HepG2 (cell line): ENCODE measurements around the gene KIFC1. TPM values are rescaled to one million over a fixed set of nuclear protein-coding genes. Genes with fewer than 3 reads are reported as not detected.

ENCODE experiments used
- ATAC-seq: fragments of 200-7000 bp; cut with Tn5 transposase; 3 replicates; pipeline ENCODE4 v1.9.1; 2020; ENCODE audit warnings: mild to moderate bottlenecking, moderate library complexity
- BruUV-seq: library from RNA; stranded (reverse); fragments of 400-500 nt; replicated peaks from 2 replicates; lab custom pipeline; 2021; lab: Mats Ljungman, UMichigan
- CTCF ChIA-PET: fragments of 300-600 bp; formaldehyde crosslinking; extraction: SDS; loops from one replicate; lab custom pipeline; 2021; ENCODE audit warnings: low total read pairs, inconsistent platforms, low intra/inter-chr PET ratio; lab: Yijun Ruan, JAX
- POLR2A ChIA-PET: fragments of 350-600 bp; sonication (Branson Sonifier 250); formaldehyde crosslinking; loops from one replicate; lab custom pipeline; 2020; ENCODE audit warnings: antibody characterized with exemption, inconsistent platforms; lab: Yijun Ruan, JAX
- DNase-seq: peaks from one replicate; pipeline ENCODE4 v3.0.0-alpha.2; 2015; ENCODE audit warnings: low spot score
- FAIRE-seq: peaks from 3 replicates; lab custom pipeline; 2011; peaks lifted over from hg19 to GRCh38; lab: Jason Lieb, UNC
- H2AFZ ChIP-seq: one replicate; pipeline ENCODE4 v1.6.1; 2011; ENCODE audit warnings: low read length, inconsistent platforms
- H3K27ac ChIP-seq: fragments of 300-600 bp; 3 replicates; pipeline ENCODE4 v1.8.0; 2011; ENCODE audit warnings: mixed run types, mild to moderate bottlenecking, mixed read lengths, low read length, inconsistent platforms; ENCODE audit not compliant: insufficient read depth; ENCODE audit errors: extremely low read length
- H3K27me3 ChIP-seq, 2 experiments: fragments of 200-600 bp in 1 of 2; 2 replicates in 1 of 2; 3 replicates in 1 of 2; pipeline versions ENCODE4 v1.6.0 to v1.8.0; 2011; ENCODE audit warnings: low read length in 2 of 2, mild to moderate bottlenecking in 2 of 2, moderate library complexity in 2 of 2, inconsistent platforms in 1 of 2; ENCODE audit not compliant: insufficient read depth in 2 of 2, control insufficient read depth in 1 of 2
- H3K36me3 ChIP-seq, 2 experiments: fragments of 200-600 bp in 1 of 2; replicated peaks in 1 of 2; 2 replicates in 1 of 2; 3 replicates in 1 of 2; pipeline versions ENCODE4 v1.5.1 to v1.8.0; 2011; ENCODE audit warnings: low read length in 2 of 2, inconsistent platforms in 1 of 2; ENCODE audit not compliant: insufficient read depth in 2 of 2, control insufficient read depth in 1 of 2
- H3K4me1 ChIP-seq: 2 replicates; pipeline ENCODE4 v1.5.1; 2012; ENCODE audit warnings: low read length, inconsistent platforms; ENCODE audit not compliant: insufficient read depth
- H3K4me2 ChIP-seq: 2 replicates; pipeline ENCODE4 v1.6.0; 2011; ENCODE audit warnings: low read depth, low read length, inconsistent platforms
- H3K4me3 ChIP-seq, 3 experiments: fragments of 200-600 bp in 1 of 3; sonication (generic), shearing (Covaris generic) in 1 of 3; replicated peaks in 1 of 3; 2 replicates each; pipeline ENCODE4 v1.5.1; 2011 to 2016; ENCODE audit warnings: low read length in 3 of 3, inconsistent platforms in 2 of 3, low read depth in 2 of 3, mild to moderate bottlenecking in 2 of 3, control low read depth in 1 of 3, mixed read lengths in 1 of 3; ENCODE audit not compliant: insufficient read depth in 1 of 3
- H3K79me2 ChIP-seq: one replicate; pipeline ENCODE4 v1.6.1; 2011; ENCODE audit warnings: low read length, inconsistent platforms; ENCODE audit not compliant: insufficient read depth
- H3K9ac ChIP-seq: 2 replicates; pipeline ENCODE4 v1.6.0; 2011; ENCODE audit warnings: mild to moderate bottlenecking, low read depth, low read length, inconsistent platforms; ENCODE audit not compliant: insufficient read depth
- H3K9me3 ChIP-seq: 2 replicates; pipeline ENCODE4 v1.5.1; 2012; ENCODE audit warnings: mild to moderate bottlenecking, low read length
- H4K20me1 ChIP-seq: 2 replicates; pipeline ENCODE4 v1.6.0; 2011; ENCODE audit warnings: inconsistent platforms, mild to moderate bottlenecking, low read length, moderate library complexity; ENCODE audit not compliant: insufficient read depth
- AGO2 ChIP-seq: fragments of 200-400 bp; formaldehyde crosslinking; optimal IDR thresholded peaks from 2 replicates; pipeline ENCODE3; 2017; ENCODE audit warnings: mild to moderate bottlenecking, low read depth, low read length, moderate library complexity
- BRD4 ChIP-seq: sonication (generic); formaldehyde crosslinking; IDR thresholded peaks from 2 replicates; pipeline ENCODE4 v1.4.0; 2020; ENCODE audit warnings: missing genetic modification reagents
- ELF3 ChIP-seq: IDR thresholded peaks from 2 replicates; pipeline ENCODE4 v1.6.1; 2016; ENCODE audit warnings: missing genetic modification reagents, missing compliant biosample characterization
- HNRNPH1 ChIP-seq: fragments of 200-400 bp; formaldehyde crosslinking; optimal IDR thresholded peaks from 2 replicates; pipeline ENCODE3; 2017; ENCODE audit warnings: mild to moderate bottlenecking, low read depth, low read length
- MBNL3 ChIP-seq: fragments of 250-450 bp; sonication (Bioruptor Pico); conservative IDR thresholded peaks from 2 replicates; pipeline ENCODE4 v1.8.0; 2022; ENCODE audit warnings: mild to moderate bottlenecking, inconsistent platforms
- PLRG1 ChIP-seq: fragments of 450-650 bp; conservative IDR thresholded peaks from 2 replicates; pipeline ENCODE4 v1.6.1; 2016
- RBFOX2 ChIP-seq: fragments of 200-400 bp; formaldehyde crosslinking; IDR thresholded peaks from 2 replicates; pipeline ENCODE4 v1.6.1; 2017; ENCODE audit warnings: low read depth, mild to moderate bottlenecking, low read length
- RBM22 ChIP-seq: fragments of 200-400 bp; formaldehyde crosslinking; optimal IDR thresholded peaks from 2 replicates; pipeline ENCODE3; 2017; ENCODE audit warnings: mild to moderate bottlenecking, low read length, moderate library complexity
- SETDB1 ChIP-seq: sonication (generic); formaldehyde crosslinking; IDR thresholded peaks from 2 replicates; pipeline ENCODE4 v1.5.1; 2020; ENCODE audit warnings: missing genetic modification reagents, mild to moderate bottlenecking, borderline replicate concordance
- SRSF4 ChIP-seq: fragments of 200-400 bp; formaldehyde crosslinking; IDR thresholded peaks from one replicate; pipeline ENCODE4 v1.6.1; 2018; ENCODE audit warnings: mild to moderate bottlenecking, low read depth, low read length, moderate library complexity; ENCODE audit not compliant: poor library complexity, severe bottlenecking
- TBL1XR1 ChIP-seq: fragments of 150-350 bp; IDR thresholded peaks from 2 replicates; pipeline ENCODE4 v1.6.1; 2014; ENCODE audit warnings: borderline replicate concordance, low read length; ENCODE audit not compliant: partially characterized antibody
- TCF12 ChIP-seq, 2 experiments: fragments of 450-650 bp in 1 of 2; sonication (generic) in 1 of 2; formaldehyde crosslinking in 1 of 2; IDR thresholded peaks; 2 replicates each; pipeline versions ENCODE4 v1.6.1 to v1.8.0; 2017 to 2022; ENCODE audit warnings: antibody characterized with exemption in 1 of 2, mild to moderate bottlenecking in 1 of 2, missing genetic modification reagents in 1 of 2, moderate library complexity in 1 of 2
- ZC3H13 ChIP-seq: sonication (generic); formaldehyde crosslinking; IDR thresholded peaks from 2 replicates; pipeline ENCODE4 v1.8.1; 2023; ENCODE audit warnings: mild to moderate bottlenecking, missing genetic modification reagents, moderate library complexity
- ZNF354B ChIP-seq: sonication (generic); formaldehyde crosslinking; IDR thresholded peaks from 2 replicates; pipeline ENCODE4 v1.8.0; 2022; ENCODE audit warnings: mild to moderate bottlenecking, missing genetic modification reagents
- ZSCAN21 ChIP-seq: sonication (generic); formaldehyde crosslinking; IDR thresholded peaks from 2 replicates; pipeline ENCODE4 v1.8.0; 2022; ENCODE audit warnings: mild to moderate bottlenecking, missing genetic modification reagents, moderate library complexity, borderline replicate concordance
- WGBS: methylation state at CpG from one replicate; pipeline ENCODE4 v1.1.6; 2017; ENCODE audit warnings: low lambda C conversion rate; 5-methylcytosine and 5-hydroxymethylcytosine counted together
- in situ Hi-C: cut with HindIII; loops from 2 replicates; pipeline ENCODE4 v1.10.0; 2017; ENCODE audit warnings: low pct_unique_long_range_greater_than_20kb; ENCODE audit not compliant: extremely low pct_ligation_motif_present
- intact Hi-C: fragments of 100-400 bp; cut with micrococcal nuclease; formaldehyde crosslinking; loops from one replicate; pipeline ENCODE4 v1.10.0; 2022; ENCODE audit not compliant: unreplicated experiment
- polyA plus RNA-seq, 8 experiments: library from polyadenylated mRNA; depleted of rRNA in 3 of 8; stranded (reverse) in 7 of 8; unstranded in 1 of 8; fragments of >200 nt; fragmentation: Illumina TruSeq in 4 of 8; extraction: Trizol in 4 of 8; gene quantifications; 2 replicates each; pipeline versions ENCODE4 v1.2.1 to v1.2.3, GENCODE V29; 2011 to 2016; ENCODE audit warnings: low read depth in 4 of 8, missing spikeins in 1 of 8, mixed read lengths in 1 of 8; ENCODE audit not compliant: insufficient read depth in 1 of 8
- total RNA-seq, 5 experiments: library from RNA; depleted of rRNA; stranded (reverse); fragments of >200 nt; fragmentation: Illumina TruSeq; extraction: Trizol; gene quantifications; 2 replicates each; pipeline ENCODE4 v1.2.3, GENCODE V29; 2016; ENCODE audit warnings: low read depth in 1 of 5
- TF ChIP-seq, protein P1 (sequence below): sonication (generic); formaldehyde crosslinking; IDR thresholded peaks from 2 replicates; pipeline ENCODE4 v1.4.0; 2020; ENCODE audit warnings: missing genetic modification reagents
- TF ChIP-seq, protein P2 (sequence below): sonication (generic); formaldehyde crosslinking; IDR thresholded peaks from 2 replicates; pipeline ENCODE4 v1.5.0; 2020; ENCODE audit warnings: mild to moderate bottlenecking, missing genetic modification reagents, moderate library complexity

Gene KIFC1
- total and polyA plus RNA-seq, 2 of the 13 experiments (the other 11 are each of a cell fraction or from before 2014, with no cell fraction given): 25.0 to 45.5 TPM

DNA sequence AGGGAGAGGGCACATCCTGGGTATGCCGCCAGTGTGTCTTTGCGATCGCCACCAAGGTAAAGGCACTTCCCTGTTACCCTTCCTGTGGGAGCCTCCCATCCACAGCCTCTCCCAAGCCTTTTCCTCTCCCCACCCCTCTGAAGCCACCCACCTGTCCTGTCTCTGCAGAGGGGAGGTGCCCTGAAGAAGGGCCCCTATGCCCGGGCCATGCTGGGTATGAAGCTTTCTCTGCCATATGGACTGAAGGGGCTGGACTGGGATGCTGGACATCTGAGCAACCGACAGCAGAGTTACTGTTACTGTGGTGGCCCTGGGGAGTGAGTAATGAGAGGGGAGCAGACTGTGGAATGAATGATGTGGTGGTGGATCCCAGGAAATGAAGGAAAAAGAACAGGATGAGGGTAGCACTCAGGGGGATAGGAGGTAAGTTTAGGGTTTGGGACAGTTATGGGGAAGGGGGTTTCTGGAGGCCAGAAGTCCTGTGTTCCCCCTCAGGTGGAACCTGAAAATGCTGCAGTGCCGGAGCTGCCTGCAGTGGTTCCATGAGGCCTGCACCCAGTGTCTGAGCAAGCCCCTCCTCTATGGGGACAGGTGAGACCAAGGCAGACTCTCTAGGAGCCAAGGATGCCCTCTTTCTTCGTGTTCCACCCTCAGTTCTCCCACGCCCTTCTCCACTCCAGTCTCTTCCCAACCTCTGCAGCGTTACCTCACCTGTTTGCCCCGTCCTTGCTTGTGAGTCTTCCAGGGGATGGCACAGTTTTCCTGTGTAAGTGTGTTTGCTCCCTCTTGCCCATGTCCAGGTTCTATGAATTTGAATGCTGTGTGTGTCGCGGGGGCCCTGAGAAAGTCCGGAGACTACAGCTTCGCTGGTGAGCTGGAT is 21.9 kb downstream of the KIFC1 start (continued):
- peak; percentile 12 for TF ChIP-seq HNRNPH1
- peak; percentile 32 for TF ChIP-seq RBM22

DNA sequence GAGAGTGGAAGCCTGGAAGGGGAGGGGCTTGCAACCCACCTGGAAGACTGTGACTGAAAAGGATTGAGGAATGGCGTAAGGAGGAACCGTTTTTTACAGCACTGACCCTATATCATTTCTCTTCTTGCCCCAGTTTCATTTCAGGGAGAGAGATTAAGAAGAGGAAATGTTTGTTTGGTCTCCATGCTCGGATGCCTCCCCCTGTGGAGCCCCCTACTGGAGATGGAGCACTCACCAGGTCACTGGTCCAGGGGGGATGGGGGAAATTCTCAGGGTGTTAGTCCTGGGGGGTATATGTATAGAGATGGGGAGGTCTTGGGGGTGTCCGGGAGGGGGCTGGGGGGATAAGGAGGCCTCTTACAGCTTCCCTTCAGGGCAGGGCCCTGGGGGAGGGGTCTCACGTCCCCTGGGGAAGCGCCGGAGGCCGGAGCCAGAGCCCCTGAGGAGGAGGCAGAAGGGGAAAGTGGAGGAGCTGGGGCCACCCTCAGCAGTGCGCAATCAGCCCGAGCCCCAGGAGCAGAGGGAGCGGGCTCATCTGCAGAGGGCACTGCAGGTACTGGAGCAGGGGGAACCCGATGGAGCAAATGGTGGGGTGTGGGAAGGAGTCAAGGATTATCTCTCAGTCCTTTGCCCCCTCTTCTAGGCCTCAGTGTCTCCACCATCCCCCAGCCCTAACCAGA is 23.1 kb downstream of the KIFC1 start:
- H3K27me3 ChIP-seq: no peaks in the 10 kb centered on the region; a peak in 1 of 5 replicates
- no peak overlapping the region for H3K4me2 ChIP-seq
- in situ Hi-C loops: loop anchor here (10.0 to 25.0 kb wide), 2 partner anchors 127 to 210 kb away; partner anchors contain the start of genes B3GALT4, HSD17B8, PFDN6 and RGL2
- no peak for DNase-seq
- ATAC-seq: no peak
- FAIRE-seq: no peak
- intact Hi-C loops: no loop called here
- H3K79me2 ChIP-seq: peaks cover 26% of the 10 kb centered on the region
- no peak overlapping the region for H3K4me3 ChIP-seq
- H3K27ac ChIP-seq: no peak overlapping the region
- H3K36me3 ChIP-seq: peaks cover 17 to 32% of the 10 kb centered on the region in 2 experiments
- CTCF ChIA-PET: interaction anchor here (0.6 kb wide), 1 partner anchor 290 kb away, joined by 3 read pairs; no protein-coding TSS in a partner anchor
- no peaks in the 10 kb centered on the region for H3K9me3 ChIP-seq
- no peak overlapping the region for H2AFZ ChIP-seq
- no peaks in the 10 kb centered on the region for H4K20me1 ChIP-seq
- WGBS: 86% methylated on average over 12 of the region's 12 CpGs
- no peak overlapping the region for H3K9ac ChIP-seq
- POLR2A ChIA-PET: no interaction called here
- H3K4me1 ChIP-seq: peaks cover 54% of the 10 kb centered on the region
- BruUV-seq: no TSS peak
- TF ChIP-seq ZSCAN21 (CRISPR knock-in tag) (no peak), BRD4 (CRISPR knock-in tag) (no peak), ZC3H13 (CRISPR knock-in tag) (no peak), PLRG1 (no peak), TBL1XR1 (no peak), ELF3 (CRISPR knock-in tag) (no peak), MBNL3 (CRISPR knock-in tag) (no peak), SETDB1 (CRISPR knock-in tag) (no peak), TCF12 (IDR thresholded peaks at IDR 0.05) (no peak), TCF12 (CRISPR knock-in tag; IDR thresholded peaks at IDR 0.05) (no peak), ZNF354B (CRISPR knock-in tag) (no peak), RBFOX2 (peak; percentile 68), SRSF4 (no peak), AGO2 (peak; percentile 72)
- TF ChIP-seq, protein P1, sequence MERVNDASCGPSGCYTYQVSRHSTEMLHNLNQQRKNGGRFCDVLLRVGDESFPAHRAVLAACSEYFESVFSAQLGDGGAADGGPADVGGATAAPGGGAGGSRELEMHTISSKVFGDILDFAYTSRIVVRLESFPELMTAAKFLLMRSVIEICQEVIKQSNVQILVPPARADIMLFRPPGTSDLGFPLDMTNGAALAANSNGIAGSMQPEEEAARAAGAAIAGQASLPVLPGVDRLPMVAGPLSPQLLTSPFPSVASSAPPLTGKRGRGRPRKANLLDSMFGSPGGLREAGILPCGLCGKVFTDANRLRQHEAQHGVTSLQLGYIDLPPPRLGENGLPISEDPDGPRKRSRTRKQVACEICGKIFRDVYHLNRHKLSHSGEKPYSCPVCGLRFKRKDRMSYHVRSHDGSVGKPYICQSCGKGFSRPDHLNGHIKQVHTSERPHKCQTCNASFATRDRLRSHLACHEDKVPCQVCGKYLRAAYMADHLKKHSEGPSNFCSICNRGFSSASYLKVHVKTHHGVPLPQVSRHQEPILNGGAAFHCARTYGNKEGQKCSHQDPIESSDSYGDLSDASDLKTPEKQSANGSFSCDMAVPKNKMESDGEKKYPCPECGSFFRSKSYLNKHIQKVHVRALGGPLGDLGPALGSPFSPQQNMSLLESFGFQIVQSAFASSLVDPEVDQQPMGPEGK (CRISPR knock-in tag): peak; percentile 58
- TF ChIP-seq, protein P2, sequence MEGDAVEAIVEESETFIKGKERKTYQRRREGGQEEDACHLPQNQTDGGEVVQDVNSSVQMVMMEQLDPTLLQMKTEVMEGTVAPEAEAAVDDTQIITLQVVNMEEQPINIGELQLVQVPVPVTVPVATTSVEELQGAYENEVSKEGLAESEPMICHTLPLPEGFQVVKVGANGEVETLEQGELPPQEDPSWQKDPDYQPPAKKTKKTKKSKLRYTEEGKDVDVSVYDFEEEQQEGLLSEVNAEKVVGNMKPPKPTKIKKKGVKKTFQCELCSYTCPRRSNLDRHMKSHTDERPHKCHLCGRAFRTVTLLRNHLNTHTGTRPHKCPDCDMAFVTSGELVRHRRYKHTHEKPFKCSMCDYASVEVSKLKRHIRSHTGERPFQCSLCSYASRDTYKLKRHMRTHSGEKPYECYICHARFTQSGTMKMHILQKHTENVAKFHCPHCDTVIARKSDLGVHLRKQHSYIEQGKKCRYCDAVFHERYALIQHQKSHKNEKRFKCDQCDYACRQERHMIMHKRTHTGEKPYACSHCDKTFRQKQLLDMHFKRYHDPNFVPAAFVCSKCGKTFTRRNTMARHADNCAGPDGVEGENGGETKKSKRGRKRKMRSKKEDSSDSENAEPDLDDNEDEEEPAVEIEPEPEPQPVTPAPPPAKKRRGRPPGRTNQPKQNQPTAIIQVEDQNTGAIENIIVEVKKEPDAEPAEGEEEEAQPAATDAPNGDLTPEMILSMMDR (CRISPR knock-in tag): peak; percentile 40
